Measurements from ENCODE around the gene SURF4. TPM values are rescaled to one million over a fixed set of nuclear protein-coding genes. Genes with fewer than 3 reads are reported as not detected.

Gene SURF4
- total and polyA plus RNA-seq, 2 of the 13 experiments (the other 11 are each of a cell fraction or from before 2014, with no cell fraction given), result 220 to 265 TPM

GRCh38 chr9:133417541-133418461 is 41.9 kb upstream of the SURF4 start, which contains the start of gene REXO4 (continued):
- no peak for TF ChIP-seq ZBTB49 (CRISPR knock-in tag; IDR thresholded peaks at IDR 0.05; ENCODE audit: borderline replicate concordance)
- TF ChIP-seq TRIM22 (IDR thresholded peaks at IDR 0.05), result no peak
- peak; percentile 59; the same call in 1 of the 2 replicates for TF ChIP-seq PRDM15 (CRISPR knock-in tag; IDR thresholded peaks at IDR 0.05)
- TF ChIP-seq FOSL2 (CRISPR knock-in tag; IDR thresholded peaks at IDR 0.05), result peak; percentile 55; the same call in 1 of the 2 replicates
- no peak for TF ChIP-seq ZBTB21 (CRISPR knock-in tag; IDR thresholded peaks at IDR 0.05)
- no peak for TF ChIP-seq TBP (CRISPR knock-in tag; IDR thresholded peaks at IDR 0.05)
- TF ChIP-seq ZNF101 (CRISPR knock-in tag; IDR thresholded peaks at IDR 0.05; ENCODE audit: borderline replicate concordance, low read depth), result no peak
- peak; percentile 30; the same call in 1 of the 2 replicates for TF ChIP-seq RELA (CRISPR knock-in tag; IDR thresholded peaks at IDR 0.05)
- peak; percentile 79 for TF ChIP-seq ZMAT3 (CRISPR knock-in tag; conservative IDR thresholded peaks at IDR 0.05)
- no peak for TF ChIP-seq TRAFD1 (CRISPR knock-in tag; IDR thresholded peaks at IDR 0.05; ENCODE audit: borderline replicate concordance)
- peak; percentile 46; the same call in 1 of the 2 replicates for TF ChIP-seq ZBTB34 (CRISPR knock-in tag; IDR thresholded peaks at IDR 0.05)
- TF ChIP-seq PBX2 (CRISPR knock-in tag; IDR thresholded peaks at IDR 0.05), result no peak
- peak; percentile 60; the same call in 1 of the 2 replicates for TF ChIP-seq GLI4 (CRISPR knock-in tag; IDR thresholded peaks at IDR 0.05; ENCODE audit: borderline replicate concordance)
- no peak for TF ChIP-seq MLX (CRISPR knock-in tag; IDR thresholded peaks at IDR 0.05)
- no peak for TF ChIP-seq FOXK2 (IDR thresholded peaks at IDR 0.05)
